Body of pancreas (tissue), 4 donors: ENCODE data around the gene CAST.

Source experiments
- POLR2A ChIP-seq, 3 donors: fragments of 450-650 bp; IDR thresholded peaks; one replicate each; pipeline ENCODE4 v1.6.1; 2016; ENCODE audit warnings: antibody characterized with exemption in 3 of 3, mild to moderate bottlenecking in 2 of 3
- TF ChIP-seq, protein P1 (sequence below), 7 experiments: fragments of 450-650 bp in 4 of 7; fragments of 200-600 bp in 3 of 7; sonication (generic) in 3 of 7; IDR thresholded peaks; one replicate each; pipeline ENCODE4 v1.5.1; 2016 to 2019; ENCODE audit warnings: antibody characterized with exemption in 7 of 7

DNA sequence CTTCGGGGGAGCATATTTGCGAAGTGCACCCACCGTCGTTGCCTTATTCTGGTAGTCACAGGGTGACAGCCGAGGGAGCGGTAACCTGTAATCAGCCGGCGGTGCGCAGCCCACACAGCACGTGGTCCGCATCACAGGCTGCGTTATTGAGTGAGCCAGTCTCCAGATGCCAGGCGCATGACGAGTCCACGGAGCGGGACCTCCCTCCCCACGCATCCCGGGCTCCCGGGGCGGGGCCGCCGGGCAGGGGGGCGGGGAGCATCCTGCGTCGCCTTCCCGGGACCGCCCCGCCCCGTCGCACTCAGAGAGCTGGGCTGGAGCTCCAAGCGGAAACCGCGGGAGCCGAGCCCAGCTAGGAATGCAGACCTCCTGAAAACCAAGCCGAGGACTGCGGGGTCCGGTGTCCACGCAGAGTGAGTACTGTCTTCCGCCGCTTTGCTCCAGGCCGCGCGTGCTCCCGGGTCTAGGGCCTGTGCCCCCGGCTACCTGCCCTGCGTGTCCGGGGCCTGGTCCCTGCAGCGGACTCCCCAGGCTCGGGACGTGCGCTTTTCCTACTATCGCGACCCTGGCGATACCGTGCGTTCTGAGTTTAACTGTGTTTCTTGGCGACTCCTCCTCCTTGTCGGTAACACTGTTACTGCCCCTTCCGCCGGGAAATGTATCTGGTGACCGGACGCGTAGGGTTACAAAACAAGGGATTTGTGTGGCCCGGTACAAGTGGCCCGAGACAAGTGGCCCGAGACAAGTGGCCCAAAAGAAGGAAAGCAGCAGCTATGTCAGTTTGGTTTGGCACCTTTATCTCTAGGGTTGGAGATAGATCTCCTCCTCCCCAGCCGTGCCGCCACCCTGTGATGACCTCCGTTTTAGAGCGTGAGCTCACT lies 40.6 kb downstream of the CAST start:
- TF ChIP-seq, protein P1, sequence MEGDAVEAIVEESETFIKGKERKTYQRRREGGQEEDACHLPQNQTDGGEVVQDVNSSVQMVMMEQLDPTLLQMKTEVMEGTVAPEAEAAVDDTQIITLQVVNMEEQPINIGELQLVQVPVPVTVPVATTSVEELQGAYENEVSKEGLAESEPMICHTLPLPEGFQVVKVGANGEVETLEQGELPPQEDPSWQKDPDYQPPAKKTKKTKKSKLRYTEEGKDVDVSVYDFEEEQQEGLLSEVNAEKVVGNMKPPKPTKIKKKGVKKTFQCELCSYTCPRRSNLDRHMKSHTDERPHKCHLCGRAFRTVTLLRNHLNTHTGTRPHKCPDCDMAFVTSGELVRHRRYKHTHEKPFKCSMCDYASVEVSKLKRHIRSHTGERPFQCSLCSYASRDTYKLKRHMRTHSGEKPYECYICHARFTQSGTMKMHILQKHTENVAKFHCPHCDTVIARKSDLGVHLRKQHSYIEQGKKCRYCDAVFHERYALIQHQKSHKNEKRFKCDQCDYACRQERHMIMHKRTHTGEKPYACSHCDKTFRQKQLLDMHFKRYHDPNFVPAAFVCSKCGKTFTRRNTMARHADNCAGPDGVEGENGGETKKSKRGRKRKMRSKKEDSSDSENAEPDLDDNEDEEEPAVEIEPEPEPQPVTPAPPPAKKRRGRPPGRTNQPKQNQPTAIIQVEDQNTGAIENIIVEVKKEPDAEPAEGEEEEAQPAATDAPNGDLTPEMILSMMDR (IDR thresholded peaks at IDR 0.05), result no peak
- peak; percentile 78 to 95 (median 91) for TF ChIP-seq POLR2A (IDR thresholded peaks at IDR 0.05)
